Peyer's patch (tissue), 4 donors: ENCODE measurements around the gene DCST1. TPM values are rescaled to one million over a fixed set of nuclear protein-coding genes. Genes with fewer than 3 reads are reported as not detected.
A peak's percentile ranks its signal among the peaks of the same experiment; 100 is the strongest.

Experiments
- DNase-seq, 3 donors: peaks; one replicate each; pipeline ENCODE4 v3.0.0-alpha.2; 2017 to 2019
- H3K27ac ChIP-seq, 4 donors: fragments of 200-600 bp; sonication (generic); one replicate each; pipeline ENCODE4 v1.5.1; 2016 to 2019
- H3K27me3 ChIP-seq, 2 donors: fragments of 200-600 bp; sonication (generic); one replicate each; pipeline ENCODE4 v1.5.1; 2019
- H3K36me3 ChIP-seq, 3 donors: fragments of 200-600 bp; sonication (generic); one replicate each; pipeline ENCODE4 v1.5.1; 2016 to 2019
- H3K4me1 ChIP-seq, 4 donors: fragments of 200-600 bp; sonication (generic); one replicate each; pipeline ENCODE4 v1.5.1; 2016 to 2019
- H3K4me3 ChIP-seq, 4 donors: fragments of 200-600 bp; sonication (generic); 1 replicate in 3 of 4; 2 replicates in 1 of 4; pipeline ENCODE4 v1.5.1; 2016 to 2019; ENCODE audit warnings: mild to moderate bottlenecking in 1 of 4
- H3K9me3 ChIP-seq, 4 donors: fragments of 200-600 bp; sonication (generic); one replicate each; pipeline ENCODE4 v1.5.1; 2016 to 2019; ENCODE audit warnings: mild to moderate bottlenecking in 1 of 4
- POLR2A ChIP-seq, 2 donors: fragments of 450-650 bp; IDR thresholded peaks; one replicate each; pipeline ENCODE4 v1.5.1; 2017; ENCODE audit warnings: antibody characterized with exemption in 2 of 2, mild to moderate bottlenecking in 2 of 2, moderate library complexity in 2 of 2
- total RNA-seq, 4 donors: library from RNA; depleted of rRNA; stranded (reverse); fragments of >200 nt; gene quantifications; one replicate each; pipeline ENCODE4 v1.1.0, GENCODE V29; 2016
- TF ChIP-seq, protein P1 (sequence below), 6 experiments: fragments of 450-650 bp in 4 of 6; fragments of 200-600 bp in 2 of 6; sonication (generic) in 1 of 6; IDR thresholded peaks; one replicate each; pipeline ENCODE4 v1.5.1; 2017 to 2019; ENCODE audit warnings: antibody characterized with exemption in 6 of 6, mild to moderate bottlenecking in 3 of 6, moderate library complexity in 1 of 6

DCST1 gene
- total RNA-seq, 4 donors from 2014 or later: 0.88 to 2.7 TPM; not detected in 2

DNA sequence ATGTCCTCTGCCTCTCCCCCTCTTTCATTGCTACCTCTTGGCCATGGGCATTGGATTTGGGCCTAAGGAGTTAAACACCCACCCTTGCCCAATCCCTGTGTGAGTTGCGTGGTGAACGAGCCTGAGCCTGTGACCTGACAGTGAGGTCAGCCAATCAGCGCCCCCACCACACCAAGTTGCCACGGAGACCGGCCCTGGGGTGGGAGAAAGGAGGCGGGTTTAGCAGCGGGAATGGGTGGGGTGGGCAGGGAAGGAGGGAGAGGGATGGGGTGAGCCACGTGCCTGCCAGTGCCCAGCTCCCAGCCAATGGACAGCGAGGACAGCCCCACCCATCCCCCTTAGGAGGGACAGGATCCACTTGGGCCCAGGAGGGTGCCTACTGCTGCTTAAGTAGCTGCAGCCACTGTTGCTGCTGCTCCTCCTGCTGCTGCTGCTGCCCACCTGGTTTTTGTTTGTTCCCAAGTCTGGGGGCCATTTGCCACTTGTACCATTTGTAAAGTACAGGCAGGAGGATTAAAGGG, 21.5 kb upstream of the DCST1 start:
- peak overlapping the region; percentile 94 to 99 (median 96) for H3K27ac ChIP-seq
- no peaks in the 10 kb centered on the region for H3K9me3 ChIP-seq
- no peaks in the 10 kb centered on the region for H3K27me3 ChIP-seq
- peaks cover 0 to 36% (median 0%) of the 10 kb centered on the region in 3 donors for H3K36me3 ChIP-seq
- peaks cover 3 to 79% (median 46%) of the 10 kb centered on the region in 4 donors for H3K4me1 ChIP-seq
- DNase-seq: peak; percentile 25 to 88 (median 85)
- H3K4me3 ChIP-seq: peak overlapping the region in 2 of 4 donors; percentile 55 to 63
- TF ChIP-seq, protein P1, sequence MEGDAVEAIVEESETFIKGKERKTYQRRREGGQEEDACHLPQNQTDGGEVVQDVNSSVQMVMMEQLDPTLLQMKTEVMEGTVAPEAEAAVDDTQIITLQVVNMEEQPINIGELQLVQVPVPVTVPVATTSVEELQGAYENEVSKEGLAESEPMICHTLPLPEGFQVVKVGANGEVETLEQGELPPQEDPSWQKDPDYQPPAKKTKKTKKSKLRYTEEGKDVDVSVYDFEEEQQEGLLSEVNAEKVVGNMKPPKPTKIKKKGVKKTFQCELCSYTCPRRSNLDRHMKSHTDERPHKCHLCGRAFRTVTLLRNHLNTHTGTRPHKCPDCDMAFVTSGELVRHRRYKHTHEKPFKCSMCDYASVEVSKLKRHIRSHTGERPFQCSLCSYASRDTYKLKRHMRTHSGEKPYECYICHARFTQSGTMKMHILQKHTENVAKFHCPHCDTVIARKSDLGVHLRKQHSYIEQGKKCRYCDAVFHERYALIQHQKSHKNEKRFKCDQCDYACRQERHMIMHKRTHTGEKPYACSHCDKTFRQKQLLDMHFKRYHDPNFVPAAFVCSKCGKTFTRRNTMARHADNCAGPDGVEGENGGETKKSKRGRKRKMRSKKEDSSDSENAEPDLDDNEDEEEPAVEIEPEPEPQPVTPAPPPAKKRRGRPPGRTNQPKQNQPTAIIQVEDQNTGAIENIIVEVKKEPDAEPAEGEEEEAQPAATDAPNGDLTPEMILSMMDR (IDR thresholded peaks at IDR 0.05): no peak
- peak; percentile 45 to 81 for TF ChIP-seq POLR2A (IDR thresholded peaks at IDR 0.05)

DNA sequence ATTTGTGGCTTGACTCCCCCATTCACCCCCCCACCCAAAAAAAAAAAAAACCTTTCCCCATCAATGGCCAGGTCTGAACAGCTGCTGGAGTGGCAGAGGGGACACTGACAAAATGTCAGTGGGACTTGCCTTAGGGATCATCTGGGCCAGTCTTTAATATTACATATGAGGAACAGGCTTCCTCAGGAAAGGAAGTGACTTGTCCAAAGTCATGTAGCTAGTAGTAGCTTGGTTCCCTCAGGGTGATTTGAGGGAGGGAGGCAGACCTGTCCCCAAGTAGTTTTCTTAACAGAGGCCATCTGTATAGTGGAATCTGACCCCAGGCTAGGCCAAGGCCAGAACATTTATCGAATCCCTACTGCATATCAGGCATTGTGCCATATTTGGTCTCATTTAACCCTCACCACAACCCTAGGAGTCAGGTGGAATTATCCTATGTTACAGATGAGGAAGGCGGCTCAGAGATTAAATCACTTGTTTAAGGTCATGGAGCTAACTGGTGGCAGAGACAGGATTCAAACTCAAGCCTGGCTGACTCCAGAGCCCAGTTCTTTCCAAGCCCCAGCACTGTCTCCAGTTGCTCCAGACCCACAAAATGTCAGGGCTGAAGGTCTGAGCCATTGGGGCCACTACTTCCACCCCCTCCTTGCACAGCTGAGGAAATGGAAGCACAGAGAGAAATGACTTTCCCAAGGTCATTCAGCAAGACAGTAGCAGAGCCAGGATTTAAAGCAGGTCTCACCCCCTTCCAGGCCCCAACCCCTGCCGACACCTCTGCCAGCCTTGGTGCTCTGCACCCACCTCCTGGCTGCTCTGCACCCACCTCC, 20.6 kb upstream of the DCST1 start:
- Histone ChIP-seq H3K27ac (peak overlapping the region; percentile 94 to 99 (median 96)), H3K36me3 (peaks cover 0 to 41% (median 0%) of the 10 kb centered on the region in 3 donors), H3K4me3 (peak overlapping the region in 2 of 4 donors; percentile 35 to 63), H3K27me3 (no peaks in the 10 kb centered on the region), H3K9me3 (no peaks in the 10 kb centered on the region), H3K4me1 (peaks cover 3 to 76% (median 50%) of the 10 kb centered on the region in 4 donors)
- no peak for TF ChIP-seq POLR2A (IDR thresholded peaks at IDR 0.05)
- TF ChIP-seq, protein P1 (IDR thresholded peaks at IDR 0.05): no peak
- DNase-seq: no peak

DNA sequence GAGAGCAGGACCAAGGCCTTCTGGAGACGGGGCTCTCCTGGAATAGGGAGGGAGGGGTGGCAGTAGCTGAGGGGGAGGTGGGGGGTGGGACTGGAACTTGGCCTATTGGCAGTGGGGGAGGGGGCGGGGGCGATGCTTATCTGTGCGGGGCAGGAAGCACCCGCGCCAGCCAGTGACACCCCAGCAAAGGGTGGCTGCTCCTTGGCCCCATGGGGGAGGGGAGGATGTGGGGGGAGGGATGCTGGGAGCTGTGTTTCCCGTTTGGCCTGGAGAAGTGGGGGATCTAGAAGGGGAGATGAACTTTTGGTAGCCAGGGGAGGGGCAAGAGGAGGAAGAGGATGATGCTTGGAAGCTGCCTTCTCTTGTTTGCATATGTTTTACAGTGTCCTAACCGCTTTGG, 20.0 kb upstream of the DCST1 start:
- TF ChIP-seq, protein P1 (IDR thresholded peaks at IDR 0.05): no peak
- TF ChIP-seq POLR2A (IDR thresholded peaks at IDR 0.05): no peak
- H3K36me3 ChIP-seq: peaks cover 0 to 47% (median 0%) of the 10 kb centered on the region in 3 donors
- H3K27me3 ChIP-seq: no peaks in the 10 kb centered on the region
- H3K9me3 ChIP-seq: no peaks in the 10 kb centered on the region
- peaks cover 3 to 82% (median 53%) of the 10 kb centered on the region in 4 donors for H3K4me1 ChIP-seq
- DNase-seq: peak; percentile 64 to 74 (median 70)
- H3K4me3 ChIP-seq: peak overlapping the region in 1 of 4 donors; percentile 35
- H3K27ac ChIP-seq: peak overlapping the region; percentile 94 to 99 (median 96)

DNA sequence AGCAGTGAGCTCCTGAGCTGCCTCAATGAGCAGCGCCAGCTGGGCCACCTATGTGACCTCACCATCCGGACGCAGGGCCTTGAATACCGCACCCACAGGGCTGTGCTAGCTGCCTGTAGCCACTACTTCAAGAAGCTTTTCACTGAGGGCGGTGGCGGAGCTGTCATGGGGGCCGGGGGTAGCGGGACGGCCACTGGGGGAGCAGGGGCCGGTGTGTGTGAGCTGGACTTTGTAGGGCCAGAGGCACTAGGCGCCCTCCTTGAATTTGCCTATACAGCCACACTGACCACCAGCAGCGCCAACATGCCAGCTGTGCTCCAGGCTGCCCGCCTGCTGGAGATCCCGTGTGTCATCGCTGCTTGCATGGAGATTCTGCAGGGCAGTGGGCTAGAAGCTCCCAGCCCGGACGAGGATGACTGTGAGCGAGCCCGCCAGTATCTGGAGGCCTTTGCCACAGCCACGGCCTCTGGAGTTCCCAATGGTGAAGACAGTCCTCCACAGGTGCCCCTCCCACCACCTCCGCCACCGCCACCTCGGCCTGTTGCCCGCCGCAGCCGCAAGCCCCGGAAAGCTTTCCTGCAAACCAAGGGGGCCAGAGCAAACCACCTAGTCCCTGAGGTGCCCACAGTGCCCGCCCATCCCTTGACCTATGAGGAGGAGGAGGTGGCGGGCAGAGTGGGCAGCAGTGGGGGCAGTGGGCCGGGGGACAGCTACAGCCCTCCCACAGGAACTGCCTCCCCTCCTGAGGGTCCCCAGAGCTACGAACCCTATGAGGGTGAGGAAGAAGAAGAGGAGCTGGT, 18.7 kb upstream of the DCST1 start:
- Histone ChIP-seq H3K27me3 (no peaks in the 10 kb centered on the region), H3K27ac (peak overlapping the region; percentile 94 to 99 (median 96)), H3K4me3 (no peak overlapping the region), H3K36me3 (peaks cover 0 to 42% (median 0%) of the 10 kb centered on the region in 3 donors), H3K4me1 (peaks cover 3 to 81% (median 50%) of the 10 kb centered on the region in 4 donors), H3K9me3 (no peaks in the 10 kb centered on the region)
- TF ChIP-seq, protein P1 (IDR thresholded peaks at IDR 0.05): no peak
- TF ChIP-seq POLR2A (IDR thresholded peaks at IDR 0.05): no peak
- peak in 1 of 3 donors; percentile 51 for DNase-seq

GRCh38 chr1:155015527-155016230, 17.9 kb upstream of the DCST1 start:
- peaks cover 3 to 74% (median 44%) of the 10 kb centered on the region in 4 donors for H3K4me1 ChIP-seq
- no peaks in the 10 kb centered on the region for H3K9me3 ChIP-seq
- H3K4me3 ChIP-seq: no peak overlapping the region
- no peaks in the 10 kb centered on the region for H3K27me3 ChIP-seq
- TF ChIP-seq, protein P1 (IDR thresholded peaks at IDR 0.05): no peak
- no peak for TF ChIP-seq POLR2A (IDR thresholded peaks at IDR 0.05)
- DNase-seq: peak in 1 of 3 donors; percentile 61
- H3K36me3 ChIP-seq: peaks cover 0 to 42% (median 0%) of the 10 kb centered on the region in 3 donors
- peak overlapping the region; percentile 85 to 99 (median 92) for H3K27ac ChIP-seq
